Caco-2 (cell line): ENCODE results near the gene EHHADH. TPM values are rescaled to one million over a fixed set of nuclear protein-coding genes. Genes with fewer than 3 reads are reported as not detected.
"Not testable (repeated sequence)": the region's sequence is repeated elsewhere in the genome, so short reads cannot be mapped to it uniquely, and the experiment has no call there.

Source experiments
- BruUV-seq: library from RNA; stranded (reverse); fragments of 400-500 nt; replicated peaks from 2 replicates; lab custom pipeline; 2021; lab: Mats Ljungman, UMichigan
- CTCF ChIA-PET: fragments of 300-600 bp; sonication (Branson Sonifier 250); formaldehyde crosslinking; loops from one replicate; lab custom pipeline; 2022; ENCODE audit warnings: antibody characterized with exemption; lab: Charles Lee
- POLR2A ChIA-PET: fragments of 300-600 bp; sonication (Branson Sonifier 250); formaldehyde crosslinking; loops from one replicate; lab custom pipeline; 2022; ENCODE audit warnings: antibody characterized with exemption; lab: Charles Lee
- DNase-seq, 2 experiments: peaks; one replicate each; pipeline versions ENCODE4 v3.0.0 to v3.0.0-alpha.2; 2020 to 2022
- H3K27me3 ChIP-seq: replicated peaks from 2 replicates; pipeline ENCODE4 v1.6.0; 2011; ENCODE audit warnings: low read length; ENCODE audit not compliant: control insufficient read depth, insufficient read depth
- H3K36me3 ChIP-seq: 2 replicates; pipeline ENCODE4 v1.5.1; 2011; ENCODE audit warnings: low read length; ENCODE audit not compliant: control insufficient read depth, insufficient read depth
- H3K4me1 ChIP-seq: fragments of 250-450 bp; sonication (Bioruptor Pico); 2 replicates; pipeline ENCODE4 v1.5.1; 2020; ENCODE audit warnings: mild to moderate bottlenecking
- H3K4me3 ChIP-seq: 2 replicates; pipeline ENCODE4 v1.5.1; 2011; ENCODE audit warnings: low read depth, mild to moderate bottlenecking, control low read depth, low read length
- H3K9me3 ChIP-seq: fragments of 250-450 bp; sonication (Bioruptor Pico); 2 replicates; pipeline ENCODE4 v1.5.1; 2020; ENCODE audit warnings: mild to moderate bottlenecking, moderate library complexity
- H3K27ac Mint-ChIP-seq: one replicate; pipeline ENCODE4 v1.8.0; 2022; ENCODE audit warnings: mixed read lengths; ENCODE audit not compliant: unreplicated experiment
- H3K27me3 Mint-ChIP-seq: one replicate; pipeline ENCODE4 v1.8.0; 2022; ENCODE audit warnings: mixed read lengths; ENCODE audit not compliant: insufficient read depth, unreplicated experiment
- H3K36me3 Mint-ChIP-seq: one replicate; pipeline ENCODE4 v1.8.0; 2022; ENCODE audit warnings: mild to moderate bottlenecking, mixed read lengths; ENCODE audit not compliant: insufficient read depth, unreplicated experiment
- H3K4me1 Mint-ChIP-seq: one replicate; pipeline ENCODE4 v1.8.0; 2022; ENCODE audit warnings: low read depth, mixed read lengths; ENCODE audit not compliant: unreplicated experiment
- H3K4me3 Mint-ChIP-seq: one replicate; pipeline ENCODE4 v1.8.0; 2022; ENCODE audit warnings: mild to moderate bottlenecking, moderate library complexity, mixed read lengths; ENCODE audit not compliant: unreplicated experiment
- H3K9me3 Mint-ChIP-seq: one replicate; pipeline ENCODE4 v1.8.0; 2022; ENCODE audit warnings: mixed read lengths; ENCODE audit not compliant: unreplicated experiment
- CTCF ChIP-seq, 2 experiments: fragments of 200-600 bp in 1 of 2; IDR thresholded peaks; 1 replicate in 1 of 2; 2 replicates in 1 of 2; pipeline versions ENCODE4 v1.5.1 to v1.8.0; 2011 to 2022; ENCODE audit warnings: antibody characterized with exemption in 1 of 2, control low read depth in 1 of 2, inconsistent platforms in 1 of 2, low read depth in 1 of 2, low read length in 1 of 2, mild to moderate bottlenecking in 1 of 2, moderate library complexity in 1 of 2; ENCODE audit not compliant: insufficient read depth in 1 of 2, severe bottlenecking in 1 of 2, unreplicated experiment in 1 of 2
- intact Hi-C: fragments of 100-400 bp; cut with micrococcal nuclease; formaldehyde crosslinking; loops from one replicate; pipeline ENCODE4 v1.10.0; 2022; ENCODE audit not compliant: unreplicated experiment
- total RNA-seq: library from RNA; stranded (reverse); gene quantifications from 2 replicates; pipeline ENCODE4 v1.2.3, GENCODE V29; 2022

Gene EHHADH
- total RNA-seq, 1 experiment from 2014 or later: 24.9 TPM

- no peaks in the 10 kb centered on the region for H3K9me3 Mint-ChIP-seq
- BruUV-seq: no TSS peak
- no peak for DNase-seq
- ChIA-PET POLR2A (no interaction called here), CTCF (no interaction called here)
- H3K4me3 ChIP-seq: no peak overlapping the region
- peaks cover 22% of the 10 kb centered on the region for H3K4me1 ChIP-seq
- TF ChIP-seq CTCF (IDR thresholded peaks at IDR 0.05; ENCODE audit: insufficient read depth in 1 of 2, low read depth in 1 of 2, low read length in 1 of 2, severe bottlenecking in 1 of 2, unreplicated experiment in 1 of 2): no peak
- H3K36me3 ChIP-seq: no peaks in the 10 kb centered on the region
- H3K36me3 Mint-ChIP-seq: peaks cover 6% of the 10 kb centered on the region
- H3K27me3 Mint-ChIP-seq: no peaks in the 10 kb centered on the region
- H3K9me3 ChIP-seq: no peaks in the 10 kb centered on the region
- H3K27ac Mint-ChIP-seq: no peak overlapping the region
- H3K4me3 Mint-ChIP-seq: peak overlapping the region; percentile 83
- intact Hi-C loops: loop anchor here (1.0 kb wide), 1 partner anchor 16 kb away; no protein-coding TSS in a partner anchor
- H3K27me3 ChIP-seq: no peaks in the 10 kb centered on the region
- peaks cover 21% of the 10 kb centered on the region for H3K4me1 Mint-ChIP-seq
Measured at GRCh38 chr3:185254799-185255198, 950 bp upstream of the EHHADH start.

- H3K36me3 ChIP-seq, H3K36me3 Mint-ChIP-seq, POLR2A ChIA-PET, BruUV-seq, H3K27me3 Mint-ChIP-seq, CTCF ChIA-PET, H3K27me3 ChIP-seq, H3K9me3 ChIP-seq, H3K9me3 Mint-ChIP-seq, intact Hi-C loops: not testable (repeated sequence)
- Mint-ChIP-seq H3K4me3 (peak overlapping the region; percentile 83), H3K27ac (peak overlapping the region; percentile 92), H3K4me1 (peaks cover 26% of the 10 kb centered on the region)
- Histone ChIP-seq H3K4me1 (peaks cover 25% of the 10 kb centered on the region), H3K4me3 (peak overlapping the region; percentile 46)
- peak; percentile 38 to 56 for DNase-seq
Measured at GRCh38 chr3:185253133-185253532, 716 bp downstream of the EHHADH start.

GRCh38 chr3:185251272-185251671 lies 2.6 kb downstream of the EHHADH start:
- Mint-ChIP-seq H3K4me3 (peak overlapping the region; percentile 56), H3K27me3 (no peaks in the 10 kb centered on the region), H3K9me3 (peaks cover 7% of the 10 kb centered on the region), H3K36me3 (peaks cover 6% of the 10 kb centered on the region), H3K27ac (peak overlapping the region; percentile 44), H3K4me1 (peaks cover 26% of the 10 kb centered on the region)
- DNase-seq: no peak
- no TSS peak for BruUV-seq
- Histone ChIP-seq H3K4me3 (no peak overlapping the region), H3K27me3 (no peaks in the 10 kb centered on the region), H3K4me1 (peaks cover 25% of the 10 kb centered on the region), H3K36me3 (peaks cover 2% of the 10 kb centered on the region), H3K9me3 (no peaks in the 10 kb centered on the region)
- intact Hi-C loops: no loop called here
- CTCF ChIA-PET: no interaction called here
- POLR2A ChIA-PET: no interaction called here
- TF ChIP-seq CTCF (IDR thresholded peaks at IDR 0.05; ENCODE audit: insufficient read depth in 1 of 2, low read depth in 1 of 2, low read length in 1 of 2, severe bottlenecking in 1 of 2, unreplicated experiment in 1 of 2): no peak

- H3K36me3 ChIP-seq: peaks cover 2% of the 10 kb centered on the region
- H3K4me1 Mint-ChIP-seq: peaks cover 26% of the 10 kb centered on the region
- peak overlapping the region; percentile 16 for H3K27ac Mint-ChIP-seq
- H3K27me3 ChIP-seq: no peaks in the 10 kb centered on the region
- peak overlapping the region; percentile 52 for H3K4me3 Mint-ChIP-seq
- intact Hi-C loops: no loop called here
- TF ChIP-seq CTCF (IDR thresholded peaks at IDR 0.05; ENCODE audit: insufficient read depth in 1 of 2, low read depth in 1 of 2, low read length in 1 of 2, severe bottlenecking in 1 of 2, unreplicated experiment in 1 of 2): no peak
- ChIA-PET CTCF (no interaction called here), POLR2A (no interaction called here)
- H3K4me1 ChIP-seq: peaks cover 25% of the 10 kb centered on the region
- H3K27me3 Mint-ChIP-seq: no peaks in the 10 kb centered on the region
- BruUV-seq: no TSS peak
- H3K9me3 ChIP-seq: no peaks in the 10 kb centered on the region
- H3K9me3 Mint-ChIP-seq: peaks cover 12% of the 10 kb centered on the region
- H3K4me3 ChIP-seq: no peak overlapping the region
- peaks cover 6% of the 10 kb centered on the region for H3K36me3 Mint-ChIP-seq
- DNase-seq: no peak
Measured at GRCh38 chr3:185250653-185251052, 3.2 kb downstream of the EHHADH start.
